NCI-H1105 (cell line): ENCODE data around the gene GTF2H2C.
"Not testable (repeated sequence)": the region's sequence is repeated elsewhere in the genome, so short reads cannot be mapped to it uniquely, and the experiment has no call there.

Experiments used
- DNase-seq: peaks from one replicate; lab custom pipeline; 2025; lab: John Stamatoyannopoulos, UW

Gene GTF2H2C

GRCh38 chr5:69566172-69566571 lies 6.2 kb downstream of the GTF2H2C start:
- DNase-seq: not testable (repeated sequence)

GRCh38 chr5:69568072-69568471 lies 8.1 kb downstream of the GTF2H2C start:
- not testable (repeated sequence) for DNase-seq

- not testable (repeated sequence) for DNase-seq
Observed at GRCh38 chr5:69583356-69583755, 23.4 kb downstream of the GTF2H2C start.

GRCh38 chr5:69596114-69596840 lies 36.3 kb downstream of the GTF2H2C start:
- not testable (repeated sequence) for DNase-seq

GRCh38 chr5:69601947-69602346 lies 42.0 kb downstream of the GTF2H2C start:
- DNase-seq: not testable (repeated sequence)

GRCh38 chr5:69606839-69607238 lies 46.8 kb downstream of the GTF2H2C start:
- DNase-seq: not testable (repeated sequence)

GRCh38 chr5:69607750-69608149 lies 47.8 kb downstream of the GTF2H2C start:
- not testable (repeated sequence) for DNase-seq

GRCh38 chr5:69608861-69609496 lies 49.0 kb downstream of the GTF2H2C start:
- not testable (repeated sequence) for DNase-seq

- DNase-seq: not testable (repeated sequence)
Observed at GRCh38 chr5:69614843-69615242, 54.9 kb downstream of the GTF2H2C start.

- not testable (repeated sequence) for DNase-seq
Observed at GRCh38 chr5:69631879-69632278, 71.9 kb downstream of the GTF2H2C start.
